ENCODE measurements around the gene MYO18B. TPM values are rescaled to one million over a fixed set of nuclear protein-coding genes. Genes with fewer than 3 reads are reported as not detected.

The MYO18B gene
- total and polyA plus RNA-seq, 2 of the 4 experiments (the other 2 are of a cell fraction), result under 0.01 TPM; not detected in 1

GRCh38 chr22:26027341-26027740, 285.4 kb downstream of the MYO18B start:
- DNase-seq, result no peak
- ChIA-PET CTCF (no interaction called here), POLR2A (ENCODE audit: unreplicated experiment) (no interaction called here)
- Histone ChIP-seq H3K4ac (ENCODE audit: low read depth, low read length) (no peak overlapping the region), H4K5ac (ENCODE audit: low read depth, low read length) (no peak overlapping the region), H3K4me1 (ENCODE audit: control insufficient read depth, insufficient read depth, low read length) (no peaks in the 10 kb centered on the region), H3K14ac (replicated peaks; ENCODE audit: low read depth, low read length) (no peak overlapping the region), H3K36me3 (ENCODE audit: control insufficient read depth, insufficient read depth, low read length) (no peaks in the 10 kb centered on the region), H4K91ac (ENCODE audit: insufficient read depth, low read depth, low read length) (no peak overlapping the region), H2AK9ac (replicated peaks; ENCODE audit: low read depth, low read length, poor library complexity) (no peak overlapping the region), H3K56ac (ENCODE audit: extremely low read depth, insufficient read depth, low read length) (no peak overlapping the region), H3K9me3 (ENCODE audit: control insufficient read depth, insufficient read depth, low read length) (peaks cover 39% of the 10 kb centered on the region), H3K79me1 (ENCODE audit: low read depth in 1 of 2, low read length in 2 of 2) (no peaks in the 10 kb centered on the region), H3K18ac (ENCODE audit: low read depth, low read length) (no peak overlapping the region), H3K23ac (ENCODE audit: low read depth, low read length) (no peak overlapping the region), H3K9me1 (ENCODE audit: insufficient read depth, low read length) (no peaks in the 10 kb centered on the region), H2BK5ac (ENCODE audit: low read depth, low read length, poor library complexity, severe bottlenecking) (no peak overlapping the region), H2BK20ac (ENCODE audit: low read depth, low read length) (no peak overlapping the region), H3K9ac (ENCODE audit: low read depth, low read length) (no peak overlapping the region), H3K4me2 (ENCODE audit: low read depth, low read length) (no peak overlapping the region), H2BK120ac (ENCODE audit: low read depth, low read length) (no peak overlapping the region), H4K20me1 (ENCODE audit: insufficient read depth, low read length) (no peaks in the 10 kb centered on the region), H3K4me3 (ENCODE audit: insufficient read depth, low read depth, low read length) (no peak overlapping the region), H3K27me3 (ENCODE audit: control insufficient read depth, insufficient read depth, low read length) (no peaks in the 10 kb centered on the region), H4K8ac (ENCODE audit: low read depth in 2 of 2, low read length in 2 of 2) (no peak overlapping the region), H2BK15ac (ENCODE audit: low read depth, low read length) (no peak overlapping the region), H3K27ac (ENCODE audit: insufficient read depth, low read length) (no peak overlapping the region), H2AFZ (replicated peaks; ENCODE audit: low read length, poor library complexity) (no peak overlapping the region), H2AK5ac (ENCODE audit: low read depth, low read length) (no peak overlapping the region)
- dilution Hi-C loops (cut with HindIII; ENCODE audit: low sequenced_read_pairs, unreplicated experiment) (no loop called here), in situ Hi-C loops (cut with MboI; ENCODE audit: low sequenced_read_pairs) (no loop called here), intact Hi-C loops (cut with micrococcal nuclease) (no loop called here)
- no TSS peak for BruUV-seq (replicated peaks)
- WGBS, 2 experiments (ENCODE audit: extremely low coverage in 2 of 2, insufficient read length in 1 of 2), result 89% methylated on average over 19 of the region's 23 CpGs; no CpG with 5 or more reads in 1 of the 2 experiments
- ATAC-seq (ENCODE audit: low read depth), result no peak
- TF ChIP-seq MAFK (IDR thresholded peaks at IDR 0.05; ENCODE audit: low read depth, low read length) (peak; percentile 74), BHLHE40 (IDR thresholded peaks at IDR 0.05; ENCODE audit: low read depth, low read length) (no peak)
